GM21737 (cell line): ENCODE data around the gene CYYR1.

Source experiments
- ATAC-seq: cut with Tn5 transposase; IDR thresholded peaks from one replicate; pipeline ENCODE4 v1.9.1; 2021; ENCODE audit warnings: mild to moderate bottlenecking, moderate library complexity; ENCODE audit not compliant: unreplicated experiment

The CYYR1 gene

DNA sequence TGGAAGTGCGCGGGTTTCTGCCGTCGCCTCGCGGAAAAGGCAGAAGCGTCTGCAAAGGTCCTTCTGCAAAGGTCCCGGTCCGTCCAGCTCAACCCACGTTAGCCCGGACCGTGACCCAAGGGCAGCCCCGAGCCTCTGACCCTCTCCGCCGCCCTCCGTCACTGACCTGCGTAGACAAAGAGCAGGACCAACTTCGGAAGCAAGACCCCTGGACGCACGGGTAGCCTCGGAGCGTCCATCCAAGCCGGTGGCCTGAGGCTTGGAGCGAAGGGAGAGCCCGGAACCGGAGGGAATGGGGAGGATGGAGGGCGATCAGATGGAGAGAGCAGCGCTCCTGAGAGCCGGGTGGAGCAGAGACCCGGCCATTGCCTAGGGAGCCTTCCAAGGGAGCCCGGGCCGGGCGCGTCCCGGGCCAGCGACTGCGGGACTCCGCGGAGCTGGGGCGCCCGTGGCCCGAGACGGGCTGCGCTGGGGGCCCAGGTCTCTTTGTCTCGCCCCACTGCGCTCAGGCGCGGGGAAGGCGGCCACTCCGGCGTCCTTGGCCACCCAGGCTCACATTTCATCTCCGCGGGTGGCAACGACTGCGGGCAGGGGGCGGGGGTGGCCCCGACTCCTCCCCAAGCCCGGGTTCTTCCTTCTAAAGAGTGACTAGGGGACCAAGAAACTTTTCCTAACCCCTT lies at the start of gene CYYR1:
TSS of gene CYYR1 (minus strand) at position 585 of the 680 bp plus-strand sequence. CDS start at position 239, 346 bp downstream.
- ATAC-seq = no peak

DNA sequence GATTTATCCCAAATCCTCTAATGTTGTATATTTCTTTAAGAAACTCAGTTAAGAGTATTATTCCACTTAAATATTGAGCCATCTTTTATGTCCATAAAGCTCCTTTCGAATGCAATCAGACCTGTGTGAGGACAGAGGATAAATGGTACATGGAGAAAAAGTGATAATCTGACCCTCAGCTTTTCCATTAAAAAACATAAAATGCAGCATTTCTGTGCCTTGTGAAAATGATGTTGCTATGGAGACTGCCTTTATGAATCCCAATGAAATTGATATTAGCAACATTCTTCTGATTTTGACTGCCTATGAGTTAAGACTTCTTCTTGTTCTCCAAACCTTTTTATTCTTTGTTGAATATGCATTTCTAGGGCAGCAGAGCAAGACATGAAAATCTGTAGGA lies 44.1 kb upstream of the CYYR1 start:
- ATAC-seq = no peak

DNA sequence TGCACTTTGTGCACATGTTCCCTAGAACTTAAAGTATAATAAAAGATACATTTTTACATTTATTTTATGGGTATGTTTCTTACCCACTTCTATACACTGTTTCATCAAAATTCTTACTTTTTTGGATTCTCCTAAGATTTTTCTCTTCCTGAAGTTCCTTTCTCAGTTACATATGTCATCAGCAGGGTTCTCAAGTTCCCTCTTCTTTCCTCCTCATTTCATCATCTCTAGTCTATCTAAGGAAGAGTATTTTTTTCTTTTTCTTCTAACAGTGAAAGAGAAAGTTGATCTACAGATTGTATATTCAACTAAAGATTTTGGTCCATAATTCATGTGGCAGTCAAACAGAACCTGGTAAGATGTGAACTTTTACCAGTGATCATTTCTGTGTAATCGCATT lies 41.2 kb upstream of the CYYR1 start:
- no peak for ATAC-seq

DNA sequence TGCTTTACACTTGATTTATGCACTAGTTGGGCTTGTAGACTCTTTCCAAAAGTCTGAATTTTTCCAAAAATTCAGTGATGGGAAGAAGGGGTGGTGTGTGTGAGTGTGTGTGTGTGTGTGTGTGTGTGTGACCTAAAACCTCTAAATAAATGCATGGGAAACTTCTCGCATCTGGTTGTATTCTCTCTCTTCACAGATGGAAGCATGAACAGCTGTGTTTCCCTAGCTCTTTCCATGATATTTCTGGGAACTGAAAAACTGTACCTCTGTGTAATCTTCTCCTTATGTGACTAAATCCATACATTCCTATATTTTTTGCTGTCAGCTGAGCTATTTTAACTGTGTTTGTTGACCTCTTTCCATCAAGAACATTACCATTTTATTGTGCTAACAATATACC lies 26.2 kb upstream of the CYYR1 start:
- no peak for ATAC-seq

DNA sequence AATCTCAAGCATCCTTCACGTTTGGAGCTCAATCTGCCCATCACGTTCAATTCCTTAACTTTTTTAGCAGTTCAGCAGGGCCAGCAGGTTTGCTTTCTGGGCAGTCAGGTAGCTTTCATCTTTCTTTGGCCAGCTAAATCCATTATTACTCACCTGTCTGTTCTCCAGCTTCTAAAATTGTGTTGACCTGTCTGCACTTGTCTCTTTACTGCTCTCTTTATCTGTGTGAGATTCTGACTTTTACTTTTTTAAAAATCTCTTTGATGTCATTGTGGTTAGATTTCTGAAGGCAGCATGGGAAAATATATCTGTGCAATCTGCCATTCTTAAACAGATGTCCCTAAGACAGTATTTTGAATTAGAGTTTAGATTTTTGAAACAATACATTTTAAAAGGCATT lies 24.9 kb upstream of the CYYR1 start:
- no peak for ATAC-seq

DNA sequence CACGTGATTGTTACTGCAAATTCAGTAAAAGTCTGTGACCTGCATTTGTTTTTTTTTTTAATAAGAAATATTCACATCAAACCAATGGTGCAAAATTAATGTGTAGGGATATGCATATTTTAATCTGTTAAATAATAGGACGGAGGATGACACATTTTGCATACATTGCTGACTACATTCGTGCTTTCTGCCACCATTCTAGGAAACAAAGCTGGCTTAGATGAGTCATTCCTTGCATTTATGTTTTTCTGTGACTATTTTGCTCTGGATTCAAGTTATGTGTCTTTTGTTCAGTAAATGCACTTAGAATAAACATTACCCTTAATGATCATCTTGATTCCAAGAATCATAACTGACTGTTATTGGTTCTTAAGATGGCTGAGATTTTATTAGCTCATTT lies 23.9 kb upstream of the CYYR1 start:
- no peak for ATAC-seq

DNA sequence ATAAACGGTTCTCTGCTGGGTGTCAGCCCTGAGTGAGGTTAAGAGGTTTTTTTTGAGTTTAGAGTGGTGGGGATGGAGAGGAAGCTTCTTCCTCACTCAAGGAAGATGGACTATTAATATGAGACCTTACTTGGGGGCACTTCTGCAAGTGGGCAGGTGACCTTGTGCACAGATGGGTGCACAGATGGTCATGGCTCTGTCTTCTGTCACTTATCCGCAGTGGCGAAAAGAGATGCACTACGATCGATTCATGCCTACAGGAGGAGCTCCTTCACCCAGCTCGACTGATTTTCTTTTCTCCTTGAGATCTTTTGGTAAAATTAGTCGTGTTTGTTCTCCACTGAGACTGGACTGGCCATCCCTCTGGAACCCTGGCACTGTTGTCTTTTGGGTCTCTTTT lies 22.9 kb upstream of the CYYR1 start:
- ATAC-seq = no peak

DNA sequence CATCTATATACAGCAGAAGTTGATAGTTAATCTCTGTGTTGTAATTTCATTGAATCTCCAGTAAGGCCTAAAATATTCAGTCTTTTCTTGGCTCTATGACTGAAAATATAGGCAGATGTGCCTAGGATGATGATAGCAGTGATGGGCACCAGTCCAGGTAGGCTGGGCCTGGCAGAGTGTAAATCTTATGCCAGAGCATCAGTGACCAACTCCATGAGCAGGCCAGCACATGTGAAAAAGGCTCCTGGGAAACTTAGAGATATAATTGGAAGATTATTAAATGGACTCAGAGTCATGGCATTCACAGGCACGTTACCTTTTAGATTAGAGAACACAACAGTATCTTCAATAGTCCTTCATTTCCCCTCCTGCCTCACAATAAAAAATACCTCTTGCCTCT lies 20.7 kb upstream of the CYYR1 start:
- no peak for ATAC-seq

DNA sequence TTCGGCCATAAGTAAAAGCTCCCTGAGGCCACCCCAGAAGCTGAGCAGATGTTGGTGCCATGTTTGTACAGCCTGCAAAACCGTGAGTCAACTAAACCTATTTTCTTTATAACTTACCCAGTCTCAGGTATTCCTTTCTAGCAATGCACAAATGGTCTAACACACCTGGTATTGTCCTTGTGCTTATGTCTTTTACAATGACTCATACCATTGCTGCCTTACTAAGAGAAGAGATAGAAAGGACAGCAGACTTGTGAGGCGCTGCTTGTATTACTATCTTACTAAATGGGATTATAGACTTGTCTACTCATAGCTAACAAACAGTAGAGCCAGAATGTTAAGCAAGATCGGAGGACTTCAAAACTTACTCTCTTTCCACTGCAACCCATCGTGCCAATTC lies 18.5 kb upstream of the CYYR1 start:
- ATAC-seq = no peak

DNA sequence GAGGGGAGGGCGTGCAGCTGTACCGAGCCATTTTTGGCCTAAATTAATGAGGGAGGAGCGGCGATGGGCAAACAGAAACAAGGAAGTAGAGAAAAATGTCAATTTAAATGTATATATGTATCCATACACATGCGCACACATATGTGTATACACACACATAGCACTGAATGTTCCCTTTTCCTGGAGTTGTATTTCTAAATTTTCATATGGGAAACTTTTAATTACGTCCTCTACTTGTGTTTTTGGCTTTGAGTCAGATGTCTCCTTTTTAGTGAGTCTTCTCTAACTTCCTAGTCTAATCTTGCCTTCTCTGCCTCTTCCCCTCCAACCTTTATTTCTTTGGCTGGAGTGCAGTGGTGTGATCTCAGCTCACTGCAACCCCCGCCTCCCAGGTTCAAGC lies 15.4 kb upstream of the CYYR1 start:
- no peak for ATAC-seq

DNA sequence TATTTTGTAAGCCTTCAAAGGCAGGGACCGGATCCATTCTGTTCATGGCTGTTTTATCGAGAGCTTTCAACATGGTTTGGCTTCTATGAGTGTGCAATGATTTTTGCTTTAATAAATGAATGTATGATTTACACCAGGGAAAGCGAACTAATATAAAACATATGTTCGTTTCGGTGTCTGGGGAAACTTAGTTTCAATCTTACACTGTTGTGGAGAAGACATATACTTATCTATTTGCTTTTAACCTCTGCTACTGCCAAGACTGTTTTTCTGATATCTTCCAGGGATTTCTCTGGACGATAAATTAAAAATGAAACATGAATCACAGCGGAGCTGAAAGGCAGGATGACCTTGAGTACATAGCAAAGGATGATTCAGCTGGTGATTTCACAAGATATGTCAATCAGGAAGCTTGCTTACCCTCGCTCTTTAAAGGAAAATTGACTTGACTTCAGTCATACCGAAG lies 14.7 kb upstream of the CYYR1 start:
- ATAC-seq = no peak

DNA sequence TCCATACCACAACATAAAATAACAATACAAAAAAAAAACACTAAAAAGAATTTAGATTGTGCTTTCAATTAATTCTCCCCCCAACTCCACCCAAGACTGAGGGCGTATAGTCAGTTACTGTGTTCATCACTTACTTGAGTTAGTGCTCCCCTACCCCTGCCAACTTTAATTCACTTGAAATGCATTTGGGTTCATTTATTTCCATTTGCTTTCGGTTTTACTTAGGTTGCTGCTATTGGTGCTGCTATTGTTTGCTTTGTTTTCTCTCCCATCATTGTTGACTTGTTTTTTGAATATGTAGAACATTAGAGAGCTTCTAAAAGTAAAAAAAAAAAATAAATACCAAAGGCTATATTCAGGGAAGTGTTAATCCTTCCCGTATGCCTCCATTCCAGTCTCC lies 10.7 kb upstream of the CYYR1 start:
- no peak for ATAC-seq

DNA sequence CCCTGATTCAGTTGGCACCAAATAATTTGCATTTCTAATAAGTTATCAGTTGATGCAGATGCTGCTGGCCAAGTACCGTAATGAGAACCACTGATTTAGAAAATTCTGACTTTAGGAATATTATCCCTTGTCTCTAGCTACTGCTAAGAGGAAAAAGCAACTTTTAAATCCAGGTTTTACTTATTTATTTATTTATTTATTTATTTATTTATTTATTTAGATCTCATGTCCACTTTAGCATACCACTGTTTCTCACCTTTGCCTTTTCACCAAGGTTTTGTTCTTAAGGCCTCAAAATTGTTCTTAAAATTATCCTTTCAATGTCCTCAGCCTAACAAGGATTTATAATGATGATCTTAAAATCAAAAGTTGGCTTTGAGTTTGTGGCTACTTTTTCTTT lies 8.7 kb upstream of the CYYR1 start:
- ATAC-seq = no peak

DNA sequence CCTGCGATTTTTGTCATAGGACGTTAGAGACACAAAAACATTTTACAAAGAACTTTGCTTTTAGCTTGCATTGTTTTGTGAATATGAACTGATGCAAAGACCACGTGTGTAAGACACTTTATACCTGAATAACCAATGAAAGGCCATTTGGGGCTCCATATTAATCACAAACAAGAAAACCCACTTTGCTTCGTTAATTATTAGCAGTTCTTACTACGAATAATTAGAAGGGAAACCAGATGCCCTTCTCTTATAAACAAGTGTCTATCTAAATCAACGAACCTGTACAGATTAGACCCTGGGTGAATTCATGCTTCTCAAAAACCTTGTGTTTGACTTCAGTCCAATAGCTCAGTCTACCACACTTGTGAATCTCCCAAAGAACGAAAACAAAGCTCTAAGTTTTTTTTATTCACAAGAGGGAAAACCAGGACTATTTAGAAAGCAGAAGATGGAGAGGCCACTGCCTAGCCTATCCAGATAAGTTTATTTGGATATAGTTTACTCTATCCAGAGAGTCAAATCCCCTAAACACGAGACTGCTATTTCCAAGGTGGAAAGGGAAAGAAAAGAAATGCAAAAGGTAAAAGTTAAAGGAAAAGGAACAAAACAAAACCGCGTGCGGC lies 897 bp downstream of the CYYR1 start:
- no peak for ATAC-seq

DNA sequence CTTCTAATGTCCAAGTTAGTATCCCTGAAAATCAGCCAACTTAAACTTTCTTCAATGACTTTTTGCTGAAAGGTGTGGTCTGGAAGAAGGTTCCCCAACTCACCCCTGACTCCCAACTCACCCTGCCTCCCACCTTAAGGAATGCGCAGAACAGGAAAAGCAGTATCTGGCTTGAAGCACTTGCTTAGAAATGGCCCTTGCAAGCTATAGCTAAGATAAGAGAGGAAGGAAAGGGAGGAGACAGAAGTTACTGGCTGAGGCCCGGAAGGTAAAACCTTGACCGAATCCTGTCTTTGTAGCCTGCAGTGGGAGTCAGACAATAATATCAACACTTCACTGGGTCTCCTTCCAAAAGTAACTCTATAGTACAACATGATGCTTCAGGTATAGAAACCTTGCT lies 2.9 kb downstream of the CYYR1 start:
- ATAC-seq = no peak

DNA sequence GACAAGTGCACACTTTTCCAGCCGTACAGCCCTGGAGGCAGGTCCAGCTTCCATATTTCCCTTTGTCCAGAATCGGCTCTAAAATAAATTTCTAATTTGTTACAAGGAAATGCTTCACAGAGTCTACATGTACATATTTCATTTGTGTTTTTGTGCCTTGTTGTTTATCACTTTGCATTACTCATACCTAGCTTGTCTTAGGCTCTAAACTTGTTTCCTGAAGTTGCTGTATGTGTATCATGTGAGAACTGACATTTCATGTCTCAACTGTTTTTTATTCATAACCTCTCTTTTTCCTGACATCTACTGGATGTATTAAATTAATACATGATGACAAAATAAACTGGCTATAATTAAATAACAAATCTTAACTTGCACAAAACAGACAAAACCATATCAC lies 7.5 kb downstream of the CYYR1 start:
- ATAC-seq = no peak

DNA sequence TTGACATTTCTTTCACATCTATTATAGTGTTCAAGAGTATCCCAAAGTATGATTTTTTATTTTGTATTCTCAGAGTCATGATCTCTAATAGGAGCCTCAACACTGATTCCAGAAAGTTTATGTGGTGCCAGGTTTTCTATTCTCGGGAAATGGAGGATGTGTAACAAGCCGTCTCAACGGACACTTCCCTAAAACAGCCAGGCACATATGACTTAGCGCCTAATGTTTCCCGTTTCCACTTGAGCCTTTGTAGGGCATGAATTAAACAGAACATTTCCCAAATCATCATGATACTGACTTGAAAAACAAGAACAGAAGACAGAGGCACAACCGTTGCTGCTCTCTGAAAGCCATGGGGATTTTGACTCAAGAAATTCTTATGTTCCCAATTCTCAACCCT lies 8.0 kb downstream of the CYYR1 start:
- no peak for ATAC-seq

DNA sequence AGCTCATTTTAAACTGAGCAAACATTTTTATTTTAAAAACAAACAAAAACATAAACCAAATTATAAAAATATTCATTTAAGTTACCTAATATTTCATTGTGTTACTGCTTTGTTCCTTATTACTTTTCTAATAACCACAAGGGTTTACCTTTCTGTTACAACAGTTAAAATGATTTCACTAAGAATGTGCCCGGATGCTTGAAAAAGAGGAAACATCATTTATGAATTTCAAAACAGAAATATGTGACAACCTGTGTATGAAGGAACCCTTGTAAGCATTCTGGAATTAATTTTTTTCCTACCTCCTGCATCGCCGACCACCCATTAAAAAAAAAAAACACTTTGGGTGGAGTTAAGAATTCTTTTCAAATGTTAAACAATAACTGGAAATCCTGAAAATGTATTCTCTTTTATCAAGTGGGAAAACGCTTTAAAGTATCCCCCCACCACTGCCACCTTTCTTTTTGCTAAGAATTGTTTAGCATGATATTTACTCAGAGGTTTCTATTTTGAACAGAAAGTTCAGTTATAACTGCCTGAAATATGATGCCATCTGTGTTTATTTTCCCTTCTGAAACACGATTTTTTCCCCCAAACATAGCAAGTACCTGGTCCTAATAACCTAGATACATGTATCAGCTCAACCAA lies 9.1 kb downstream of the CYYR1 start:
- ATAC-seq = no peak

DNA sequence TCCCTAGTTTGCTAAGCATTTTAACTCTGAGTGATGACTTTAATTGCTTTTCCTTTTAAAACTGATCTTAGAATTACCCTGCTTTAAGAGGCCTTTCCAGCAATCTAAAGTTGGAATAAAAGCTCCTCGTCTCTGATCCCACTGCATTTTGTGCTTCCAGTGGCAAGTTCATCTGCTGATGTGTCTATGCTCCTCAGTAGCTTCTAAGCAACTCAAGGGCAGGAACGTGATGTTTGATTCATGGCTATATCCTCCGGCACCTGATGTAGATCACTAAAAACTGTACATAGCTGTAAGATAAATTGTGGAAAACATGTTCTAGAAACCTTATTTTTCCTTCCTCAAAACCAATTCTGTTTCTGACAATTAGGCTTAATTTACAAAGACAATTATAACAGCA lies 12.5 kb downstream of the CYYR1 start:
- ATAC-seq = no peak

DNA sequence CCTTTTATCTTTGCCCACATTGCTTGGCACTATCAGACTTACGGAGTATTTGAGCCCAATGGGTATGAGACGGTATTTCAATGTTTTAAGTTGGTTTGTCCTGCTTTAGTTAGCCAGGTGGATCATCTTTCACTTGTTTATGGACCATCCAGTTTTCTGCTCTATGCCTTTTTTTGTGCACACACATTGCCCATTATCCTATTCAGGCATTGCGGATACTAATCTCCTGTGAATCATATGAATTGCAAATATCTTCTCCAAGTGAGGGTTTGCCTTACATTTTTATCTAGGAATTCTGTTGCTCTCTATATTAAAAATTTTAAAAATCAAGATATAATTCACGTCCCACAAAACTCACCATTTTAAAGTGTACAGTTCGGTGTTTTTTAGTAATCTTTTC lies 14.0 kb downstream of the CYYR1 start:
- ATAC-seq = no peak

DNA sequence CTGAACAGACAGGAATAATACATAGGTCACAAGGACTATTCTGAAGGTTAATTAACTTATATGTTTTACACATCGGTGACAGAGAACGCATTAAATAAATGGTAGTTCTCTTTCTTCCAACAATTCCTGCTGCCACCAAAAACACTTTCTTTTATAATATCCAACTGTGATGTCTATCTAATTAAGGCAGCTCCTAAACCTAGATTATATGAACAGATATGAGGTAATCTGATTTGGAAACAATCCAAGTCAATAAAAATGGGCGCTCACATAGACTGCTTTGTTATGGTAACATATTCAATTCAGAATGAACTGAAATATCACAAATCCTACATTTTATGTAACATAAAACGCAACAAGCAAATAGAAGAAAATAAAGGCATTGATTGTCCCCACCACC lies 16.0 kb downstream of the CYYR1 start:
- ATAC-seq = no peak

DNA sequence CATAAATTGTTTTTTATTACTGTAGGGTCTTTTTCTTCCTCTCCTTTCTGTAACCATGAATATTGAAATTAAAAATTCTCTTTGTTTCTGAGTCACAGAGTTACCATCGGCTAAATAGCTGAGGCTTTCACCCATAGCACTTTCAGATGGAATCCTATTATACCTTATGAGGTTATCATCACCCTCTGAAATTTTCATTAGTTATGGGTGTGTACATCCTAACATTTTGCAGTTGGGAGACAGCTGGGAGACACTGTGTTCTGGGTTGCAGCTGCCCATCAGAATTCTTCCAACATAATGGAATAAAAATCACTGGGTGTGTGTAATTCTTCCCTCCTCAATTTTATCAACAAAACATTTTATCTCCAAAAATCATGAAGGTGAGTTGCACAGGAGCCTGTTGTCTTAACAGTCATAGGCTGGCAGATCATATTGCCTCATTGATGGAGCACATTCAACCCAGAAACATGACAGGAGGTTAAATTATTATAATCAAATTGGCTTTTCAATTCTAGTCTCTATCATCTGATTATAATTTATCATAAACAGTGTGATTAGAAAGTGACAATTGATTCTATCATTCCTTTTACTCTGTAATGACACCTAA lies 17.4 kb downstream of the CYYR1 start:
- no peak for ATAC-seq
